GM18520 (cell line): Measurements from ENCODE around the gene LRRC28.

Experiments
- ATAC-seq: cut with Tn5 transposase; IDR thresholded peaks from one replicate; pipeline ENCODE4 v1.9.1; 2021; ENCODE audit not compliant: unreplicated experiment

The LRRC28 gene

GRCh38 chr15:99414755-99415731, 163.8 kb downstream of the LRRC28 start:
- ATAC-seq, result no peak

GRCh38 chr15:99416191-99417188, 165.2 kb downstream of the LRRC28 start:
- no peak for ATAC-seq

- no peak for ATAC-seq
Measured at GRCh38 chr15:99421172-99421656, 169.9 kb downstream of the LRRC28 start.

- no peak for ATAC-seq
Measured at GRCh38 chr15:99421758-99422157, 170.5 kb downstream of the LRRC28 start.

- ATAC-seq, result no peak
Measured at GRCh38 chr15:99423186-99424130, 172.2 kb downstream of the LRRC28 start.

- ATAC-seq, result no peak
Measured at GRCh38 chr15:99424131-99424571, 172.9 kb downstream of the LRRC28 start.

- peak; percentile 84 for ATAC-seq
Measured at GRCh38 chr15:99424978-99425656, 173.8 kb downstream of the LRRC28 start.

GRCh38 chr15:99425657-99426301, 174.5 kb downstream of the LRRC28 start:
- ATAC-seq, result no peak

- ATAC-seq, result no peak
Measured at GRCh38 chr15:99426431-99427105, 175.3 kb downstream of the LRRC28 start.

- no peak for ATAC-seq
Measured at GRCh38 chr15:99427210-99427609, 175.9 kb downstream of the LRRC28 start.

- ATAC-seq, result no peak
Measured at GRCh38 chr15:99427668-99428361, 176.5 kb downstream of the LRRC28 start.

- no peak for ATAC-seq
Measured at GRCh38 chr15:99429681-99430081, 178.4 kb downstream of the LRRC28 start.

GRCh38 chr15:99430881-99431401, 179.7 kb downstream of the LRRC28 start:
- ATAC-seq, result no peak

- no peak for ATAC-seq
Measured at GRCh38 chr15:99431661-99432091, 180.4 kb downstream of the LRRC28 start.

- no peak for ATAC-seq
Measured at GRCh38 chr15:99432271-99433025, 181.2 kb downstream of the LRRC28 start.

GRCh38 chr15:99433026-99433756, 181.9 kb downstream of the LRRC28 start:
- ATAC-seq, result no peak
